Naive B cell (primary cell): ENCODE measurements around the gene MUC5AC. TPM values are rescaled to one million over a fixed set of nuclear protein-coding genes. Genes with fewer than 3 reads are reported as not detected.
A peak's percentile ranks its signal among the peaks of the same experiment; 100 is the strongest.
"Not testable (repeated sequence)": the region's sequence is repeated elsewhere in the genome, so short reads cannot be mapped to it uniquely, and the experiment has no call there.

Experiments
- ATAC-seq, 2 donors: fragments of 150-1000 bp; cut with Tn5 transposase; 2 replicates each; pipeline ENCODE4 v1.10.0; 2021; ENCODE audit warnings: low read depth in 2 of 2, mild to moderate bottlenecking in 2 of 2, moderate library complexity in 2 of 2
- DNase-seq: peaks from one replicate; pipeline ENCODE4 v3.0.0; 2022
- H3K27ac Mint-ChIP-seq, 6 donors: one replicate each; pipeline ENCODE4 v1.8.0; 2020 to 2022; ENCODE audit warnings: mild to moderate bottlenecking in 6 of 6, mixed read lengths in 6 of 6, moderate library complexity in 5 of 6, inconsistent platforms in 2 of 6
- H3K27me3 Mint-ChIP-seq, 3 donors: one replicate each; pipeline ENCODE4 v1.8.0; 2021 to 2022; ENCODE audit warnings: mixed read lengths in 3 of 3, mild to moderate bottlenecking in 1 of 3
- H3K36me3 Mint-ChIP-seq, 2 donors: one replicate each; pipeline ENCODE4 v1.8.0; 2020 to 2022; ENCODE audit warnings: mixed read lengths in 2 of 2, inconsistent platforms in 1 of 2, mild to moderate bottlenecking in 1 of 2
- H3K4me1 Mint-ChIP-seq, 3 donors: one replicate each; pipeline ENCODE4 v1.8.0; 2020 to 2022; ENCODE audit warnings: mixed read lengths in 3 of 3, inconsistent platforms in 1 of 3, mild to moderate bottlenecking in 1 of 3, moderate library complexity in 1 of 3
- H3K4me3 Mint-ChIP-seq, 8 donors: one replicate each; pipeline ENCODE4 v1.8.0; 2020 to 2022; ENCODE audit warnings: mild to moderate bottlenecking in 8 of 8, mixed read lengths in 8 of 8, moderate library complexity in 8 of 8, inconsistent platforms in 2 of 8
- H3K9me3 Mint-ChIP-seq, 7 donors: one replicate each; pipeline ENCODE4 v1.8.0; 2020 to 2022; ENCODE audit warnings: mixed read lengths in 7 of 7, mild to moderate bottlenecking in 5 of 7, inconsistent platforms in 2 of 7, moderate library complexity in 1 of 7
- polyA plus RNA-seq, 6 donors: library from polyadenylated mRNA; unstranded; fragments of 300-500 nt; fragmentation: Illumina TruSeq; gene quantifications; one replicate each; pipeline ENCODE4 v1.2.3, GENCODE V29; 2021; ENCODE audit warnings: low read depth in 6 of 6

Gene MUC5AC
- polyA plus RNA-seq, 6 donors from 2014 or later = not detected

DNA sequence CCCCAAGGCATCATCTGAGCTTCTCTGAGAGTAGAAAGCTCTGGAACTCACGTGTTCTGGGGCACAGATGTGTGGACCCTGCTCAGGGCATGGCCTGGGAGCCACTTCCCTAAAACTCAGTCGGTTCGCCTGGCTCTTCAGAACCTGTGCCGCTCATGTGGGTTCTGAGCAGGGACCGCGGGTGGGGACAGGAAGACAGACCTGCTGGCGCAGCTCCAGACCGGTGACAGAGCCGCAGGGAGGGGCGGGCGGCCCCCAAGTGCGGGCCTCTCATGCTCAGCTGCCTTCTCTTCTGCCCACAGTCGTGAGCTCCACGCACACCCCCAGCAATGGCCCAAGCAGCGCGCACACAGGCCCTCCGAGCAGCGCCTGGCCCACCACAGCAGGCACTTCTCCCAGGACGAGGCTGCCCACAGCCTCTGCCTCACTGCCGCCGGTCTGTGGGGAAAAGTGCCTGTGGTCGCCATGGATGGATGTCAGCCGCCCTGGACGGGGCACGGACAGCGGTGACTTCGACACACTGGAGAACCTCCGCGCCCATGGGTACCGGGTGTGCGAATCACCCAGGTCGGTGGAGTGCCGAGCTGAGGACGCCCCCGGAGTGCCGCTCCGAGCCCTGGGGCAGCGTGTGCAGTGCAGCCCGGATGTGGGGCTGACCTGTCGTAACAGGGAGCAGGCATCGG lies 24.2 kb downstream of the MUC5AC start:
- Mint-ChIP-seq H3K36me3 (no peaks in the 10 kb centered on the region), H3K4me3 (peak overlapping the region in 1 of 8 donors; percentile 40), H3K27ac (no peak overlapping the region), H3K4me1 (no peaks in the 10 kb centered on the region), H3K9me3 (peaks cover 0 to 3% (median 0%) of the 10 kb centered on the region in 7 donors), H3K27me3 (no peaks in the 10 kb centered on the region)
- no peak for ATAC-seq
- no peak for DNase-seq

- ATAC-seq, DNase-seq, H3K27me3 Mint-ChIP-seq, H3K36me3 Mint-ChIP-seq, H3K9me3 Mint-ChIP-seq, H3K27ac Mint-ChIP-seq, H3K4me3 Mint-ChIP-seq, H3K4me1 Mint-ChIP-seq: not testable (repeated sequence)
Measured at GRCh38 chr11:1184139-1184538, 26.4 kb downstream of the MUC5AC start.

DNA sequence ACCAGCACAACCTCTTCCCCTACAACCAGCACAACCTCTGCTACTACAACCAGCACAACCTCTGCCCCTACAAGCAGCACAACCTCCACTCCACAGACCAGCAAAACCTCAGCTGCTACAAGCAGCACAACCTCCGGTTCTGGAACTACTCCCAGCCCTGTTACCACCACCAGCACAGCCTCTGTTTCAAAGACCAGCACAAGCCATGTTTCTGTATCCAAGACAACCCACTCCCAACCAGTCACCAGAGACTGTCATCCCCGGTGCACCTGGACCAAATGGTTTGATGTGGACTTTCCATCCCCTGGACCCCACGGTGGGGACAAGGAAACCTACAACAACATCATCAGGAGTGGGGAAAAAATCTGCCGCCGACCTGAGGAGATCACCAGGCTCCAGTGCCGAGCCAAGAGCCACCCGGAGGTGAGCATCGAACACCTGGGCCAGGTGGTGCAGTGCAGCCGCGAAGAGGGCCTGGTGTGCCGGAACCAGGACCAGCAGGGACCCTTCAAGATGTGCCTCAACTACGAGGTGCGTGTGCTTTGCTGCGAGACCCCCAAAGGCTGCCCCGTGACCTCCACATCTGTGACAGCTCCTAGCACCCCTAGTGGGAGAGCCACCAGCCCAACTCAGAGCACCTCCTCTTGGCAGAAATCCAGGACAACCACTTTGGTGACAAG lies 30.8 kb downstream of the MUC5AC start:
- not testable (repeated sequence) for H3K27me3 Mint-ChIP-seq, H3K4me3 Mint-ChIP-seq, ATAC-seq, H3K9me3 Mint-ChIP-seq, H3K4me1 Mint-ChIP-seq, H3K27ac Mint-ChIP-seq, DNase-seq, H3K36me3 Mint-ChIP-seq

DNA sequence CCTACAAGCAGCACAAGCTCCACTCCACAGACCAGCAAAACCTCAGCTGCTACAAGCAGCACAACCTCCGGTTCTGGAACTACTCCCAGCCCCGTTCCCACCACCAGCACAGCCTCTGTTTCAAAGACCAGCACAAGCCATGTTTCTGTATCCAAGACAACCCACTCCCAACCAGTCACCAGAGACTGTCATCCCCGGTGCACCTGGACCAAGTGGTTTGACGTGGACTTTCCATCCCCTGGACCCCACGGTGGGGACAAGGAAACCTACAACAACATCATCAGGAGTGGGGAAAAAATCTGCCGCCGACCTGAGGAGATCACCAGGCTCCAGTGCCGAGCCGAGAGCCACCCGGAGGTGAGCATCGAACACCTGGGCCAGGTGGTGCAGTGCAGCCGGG lies 32.1 kb downstream of the MUC5AC start:
- not testable (repeated sequence) for DNase-seq, H3K27ac Mint-ChIP-seq, H3K9me3 Mint-ChIP-seq, H3K4me3 Mint-ChIP-seq, H3K27me3 Mint-ChIP-seq, H3K36me3 Mint-ChIP-seq, ATAC-seq, H3K4me1 Mint-ChIP-seq

DNA sequence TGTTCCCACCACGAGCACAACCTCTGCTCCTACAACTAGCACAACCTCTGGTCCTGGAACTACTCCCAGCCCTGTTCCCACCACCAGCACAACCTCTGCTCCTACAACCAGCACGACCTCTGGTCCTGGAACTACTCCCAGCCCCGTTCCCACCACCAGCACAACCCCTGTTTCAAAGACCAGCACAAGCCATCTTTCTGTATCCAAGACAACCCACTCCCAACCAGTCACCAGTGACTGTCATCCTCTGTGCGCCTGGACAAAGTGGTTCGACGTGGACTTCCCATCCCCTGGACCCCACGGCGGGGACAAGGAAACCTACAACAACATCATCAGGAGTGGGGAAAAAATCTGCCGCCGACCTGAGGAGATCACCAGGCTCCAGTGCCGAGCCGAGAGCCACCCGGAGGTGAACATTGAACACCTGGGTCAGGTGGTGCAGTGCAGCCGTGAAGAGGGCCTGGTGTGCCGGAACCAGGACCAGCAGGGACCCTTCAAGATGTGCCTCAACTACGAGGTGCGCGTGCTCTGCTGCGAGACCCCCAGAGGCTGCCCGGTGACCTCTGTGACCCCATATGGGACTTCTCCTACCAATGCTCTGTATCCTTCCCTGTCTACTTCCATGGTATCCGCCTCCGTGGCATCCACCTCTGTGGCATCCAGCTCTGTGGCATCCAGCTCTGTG lies 34.2 kb downstream of the MUC5AC start:
- not testable (repeated sequence) for H3K4me1 Mint-ChIP-seq, H3K4me3 Mint-ChIP-seq, H3K27me3 Mint-ChIP-seq, DNase-seq, ATAC-seq, H3K36me3 Mint-ChIP-seq, H3K27ac Mint-ChIP-seq, H3K9me3 Mint-ChIP-seq

DNA sequence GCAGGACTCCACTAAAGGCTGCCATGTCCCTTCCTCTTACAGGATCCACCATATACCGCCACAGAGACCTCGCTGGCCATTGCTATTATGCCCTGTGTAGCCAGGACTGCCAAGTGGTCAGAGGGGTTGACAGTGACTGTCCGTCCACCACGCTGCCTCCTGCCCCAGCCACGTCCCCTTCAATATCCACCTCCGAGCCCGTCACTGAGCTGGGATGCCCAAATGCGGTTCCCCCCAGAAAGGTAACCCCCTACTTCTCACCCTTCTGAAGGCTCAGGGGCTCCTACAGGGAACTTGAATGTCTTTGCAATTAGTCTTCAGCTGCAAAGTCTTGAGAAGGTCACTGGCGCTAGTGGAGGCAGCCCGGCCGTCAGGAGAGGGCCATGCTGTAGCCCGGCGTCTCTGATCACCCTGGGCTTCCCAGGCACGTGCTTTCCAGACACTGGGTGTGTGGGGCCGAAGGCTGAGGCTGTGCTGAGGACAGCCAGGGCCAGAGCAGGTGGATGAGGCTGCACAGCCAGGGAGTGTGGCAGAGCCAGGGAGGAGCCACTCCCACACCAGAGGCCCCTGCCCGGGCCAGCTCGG lies 35.1 kb downstream of the MUC5AC start:
- ATAC-seq (no peak), DNase-seq (no peak)
- peaks cover 0 to 3% (median 0%) of the 10 kb centered on the region in 7 donors for H3K9me3 Mint-ChIP-seq
- H3K4me3 Mint-ChIP-seq = no peak overlapping the region
- no peaks in the 10 kb centered on the region for H3K36me3 Mint-ChIP-seq
- no peaks in the 10 kb centered on the region for H3K4me1 Mint-ChIP-seq
- H3K27me3 Mint-ChIP-seq = peaks cover 0 to 4% (median 0%) of the 10 kb centered on the region in 3 donors
- H3K27ac Mint-ChIP-seq = no peak overlapping the region

DNA sequence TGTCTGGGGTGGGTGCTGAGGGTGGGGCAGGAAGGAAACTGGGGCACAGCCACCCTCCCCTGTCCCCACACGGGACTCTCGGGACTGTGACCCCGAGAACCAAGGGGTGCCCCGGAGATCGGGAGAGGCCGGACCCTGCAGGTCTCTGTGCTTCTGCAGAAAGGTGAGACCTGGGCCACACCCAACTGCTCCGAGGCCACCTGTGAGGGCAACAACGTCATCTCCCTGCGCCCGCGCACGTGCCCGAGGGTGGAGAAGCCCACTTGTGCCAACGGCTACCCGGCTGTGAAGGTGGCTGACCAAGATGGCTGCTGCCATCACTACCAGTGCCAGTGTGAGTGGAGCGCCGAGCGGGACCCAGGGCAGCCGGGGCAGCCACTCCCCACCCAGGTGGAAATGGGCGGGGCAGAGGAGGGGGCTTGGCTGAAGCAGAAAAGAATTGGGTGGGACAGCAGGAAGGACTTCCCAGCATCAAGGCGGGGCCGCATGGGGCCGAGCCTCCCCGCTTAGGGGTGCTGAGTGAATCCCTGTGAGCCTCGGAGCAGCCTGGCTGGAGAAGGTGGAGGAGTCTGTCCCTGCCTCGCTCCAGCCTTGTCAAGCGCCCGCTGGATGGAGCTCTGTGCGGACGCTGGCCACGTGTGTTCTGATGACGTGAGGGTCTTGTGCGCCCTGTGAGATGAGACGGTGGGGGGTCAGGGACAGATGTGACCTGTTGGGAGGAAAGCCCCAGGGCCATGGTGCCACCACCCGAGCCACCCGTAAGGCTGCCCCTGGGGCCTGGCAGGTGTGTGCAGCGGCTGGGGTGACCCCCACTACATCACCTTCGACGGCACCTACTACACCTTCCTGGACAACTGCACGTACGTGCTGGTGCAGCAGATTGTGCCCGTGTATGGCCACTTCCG lies 35.8 kb downstream of the MUC5AC start:
- ATAC-seq (no peak), DNase-seq (no peak)
- Mint-ChIP-seq H3K27me3 (peaks cover 0 to 4% (median 0%) of the 10 kb centered on the region in 3 donors), H3K27ac (no peak overlapping the region), H3K4me3 (no peak overlapping the region), H3K9me3 (peaks cover 0 to 3% (median 0%) of the 10 kb centered on the region in 7 donors), H3K4me1 (no peaks in the 10 kb centered on the region), H3K36me3 (no peaks in the 10 kb centered on the region)

- Mint-ChIP-seq H3K9me3 (peaks cover 0 to 3% (median 0%) of the 10 kb centered on the region in 7 donors), H3K4me3 (no peak overlapping the region), H3K36me3 (no peaks in the 10 kb centered on the region), H3K27ac (no peak overlapping the region), H3K4me1 (no peaks in the 10 kb centered on the region), H3K27me3 (peaks cover 0 to 4% (median 0%) of the 10 kb centered on the region in 3 donors)
- ATAC-seq (no peak), DNase-seq (no peak)
Measured at GRCh38 chr11:1194231-1194976, 36.7 kb downstream of the MUC5AC start.

- ATAC-seq = no peak
- H3K4me3 Mint-ChIP-seq = no peak overlapping the region
- no peaks in the 10 kb centered on the region for H3K36me3 Mint-ChIP-seq
- H3K27me3 Mint-ChIP-seq = peaks cover 0 to 4% (median 0%) of the 10 kb centered on the region in 3 donors
- H3K27ac Mint-ChIP-seq = no peak overlapping the region
- DNase-seq = no peak
- no peaks in the 10 kb centered on the region for H3K4me1 Mint-ChIP-seq
- H3K9me3 Mint-ChIP-seq = peaks cover 0 to 3% (median 0%) of the 10 kb centered on the region in 7 donors
Measured at GRCh38 chr11:1194977-1195681, 37.4 kb downstream of the MUC5AC start.

DNA sequence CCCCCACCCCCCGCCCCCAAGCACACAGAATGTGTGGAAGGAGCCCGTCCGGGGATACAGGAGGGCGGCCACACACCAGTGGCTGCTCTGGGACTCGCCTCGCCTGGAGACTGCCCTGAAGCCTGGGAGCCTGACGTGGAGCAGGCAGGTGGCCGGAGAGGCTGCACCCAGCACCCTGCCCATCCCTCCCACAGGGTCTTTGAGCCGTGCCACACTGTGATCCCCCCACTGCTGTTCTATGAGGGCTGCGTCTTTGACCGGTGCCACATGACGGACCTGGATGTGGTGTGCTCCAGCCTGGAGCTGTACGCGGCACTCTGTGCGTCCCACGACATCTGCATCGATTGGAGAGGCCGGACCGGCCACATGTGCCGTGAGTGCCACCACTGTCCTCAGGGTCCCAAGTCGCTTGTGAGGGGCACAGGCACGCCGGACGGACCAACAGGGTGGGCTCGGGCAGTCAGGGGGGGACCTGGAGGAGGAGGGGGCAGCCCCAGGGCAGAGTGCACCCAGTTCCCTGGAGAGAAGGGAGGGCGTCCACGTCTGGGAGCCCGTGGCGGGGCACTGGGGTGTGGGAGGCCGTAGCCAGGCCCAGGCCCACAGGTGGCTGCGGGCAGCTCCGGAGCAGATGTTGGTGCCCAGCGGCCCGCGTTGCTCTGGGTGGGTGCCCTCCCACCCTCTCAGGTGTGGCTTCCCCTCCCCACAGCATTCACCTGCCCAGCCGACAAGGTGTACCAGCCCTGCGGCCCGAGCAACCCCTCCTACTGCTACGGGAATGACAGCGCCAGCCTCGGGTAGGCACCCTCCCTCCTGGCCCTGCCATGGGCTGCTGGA lies 38.1 kb downstream of the MUC5AC start:
- DNase-seq (no peak), ATAC-seq (no peak)
- no peak overlapping the region for H3K27ac Mint-ChIP-seq
- H3K27me3 Mint-ChIP-seq = peaks cover 0 to 4% (median 0%) of the 10 kb centered on the region in 3 donors
- H3K4me3 Mint-ChIP-seq = no peak overlapping the region
- no peaks in the 10 kb centered on the region for H3K4me1 Mint-ChIP-seq
- no peaks in the 10 kb centered on the region for H3K36me3 Mint-ChIP-seq
- H3K9me3 Mint-ChIP-seq = peaks cover 0 to 3% (median 0%) of the 10 kb centered on the region in 7 donors
